ENCODE measurements around the gene UVRAG. TPM values are rescaled to one million over a fixed set of nuclear protein-coding genes. Genes with fewer than 3 reads are reported as not detected.

The UVRAG gene
- total RNA-seq, 1 donor from 2014 or later, result 34.0 TPM

DNA sequence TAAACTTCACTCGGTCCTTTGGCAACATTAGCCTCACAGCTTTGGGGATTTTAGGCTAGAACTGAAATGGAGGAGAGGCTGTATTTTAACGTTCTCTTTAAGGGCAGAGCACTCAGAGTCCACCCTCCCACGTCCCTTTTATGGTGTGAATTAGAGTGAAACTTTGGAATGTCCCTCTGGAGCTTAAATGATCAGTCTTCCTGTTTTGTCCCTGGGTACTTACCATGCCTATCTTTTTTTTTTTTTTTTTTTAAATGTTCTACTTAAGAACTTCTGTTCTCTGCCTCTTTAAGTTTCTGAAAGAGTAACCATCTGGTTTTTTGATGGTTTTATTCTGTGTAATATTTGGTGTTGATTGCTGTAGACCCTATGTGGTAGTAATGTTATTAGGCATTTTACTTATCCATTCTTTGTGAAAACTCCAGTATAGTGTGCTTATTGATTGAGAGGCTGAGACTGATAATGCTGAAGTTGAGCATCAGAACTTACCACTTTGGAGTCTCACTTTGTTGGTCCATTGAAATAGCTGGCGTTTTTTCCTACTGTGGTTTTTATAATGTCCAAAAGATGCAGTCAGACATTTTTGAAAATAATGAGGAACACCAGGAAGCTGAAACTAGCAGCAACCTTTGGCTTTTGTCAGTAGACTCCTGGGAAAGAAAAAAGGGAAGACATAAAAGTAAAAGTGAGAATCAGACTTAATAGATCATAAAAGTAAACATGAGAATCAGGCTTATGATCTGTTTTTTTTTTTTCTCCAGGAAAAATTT lies 11.6 kb downstream of the UVRAG start:
- peaks cover 58% of the 10 kb centered on the region for H3K79me2 ChIP-seq (ENCODE audit: low read depth)
- H3K9me3 ChIP-seq (ENCODE audit: low read depth), result no peaks in the 10 kb centered on the region
- no peaks in the 10 kb centered on the region for H3K36me3 ChIP-seq
- H3K4me1 ChIP-seq, result no peaks in the 10 kb centered on the region
- no peak overlapping the region for H3K9ac ChIP-seq
- no peak overlapping the region for H3K4me2 ChIP-seq
- H3K27ac ChIP-seq, result no peak overlapping the region
- H3K4me3 ChIP-seq, result no peak overlapping the region
- Mint-ChIP-seq H3K27ac (peak overlapping the region; percentile 28), H3K36me3 (peaks cover 7% of the 10 kb centered on the region), H3K4me1 (peaks cover 7% of the 10 kb centered on the region), H3K27me3 (ENCODE audit: insufficient read depth, low read depth) (no peaks in the 10 kb centered on the region), H3K4me3 (peak overlapping the region; percentile 13), H3K9me3 (no peaks in the 10 kb centered on the region)
- H3F3A ChIP-seq (ENCODE audit: low read depth), result no peaks in the 10 kb centered on the region
- DNase-seq (ENCODE audit: low spot score), result peak; percentile 25
- no peak overlapping the region for H2AFZ ChIP-seq (replicated peaks)
- peaks cover 3% of the 10 kb centered on the region for H4K20me1 ChIP-seq (ENCODE audit: low read depth)
- TF ChIP-seq EZH2 (IDR thresholded peaks at IDR 0.05), result no peak
- TF ChIP-seq EZH2phosphoT487 (IDR thresholded peaks at IDR 0.05), result no peak
- TF ChIP-seq CTCF (IDR thresholded peaks at IDR 0.05), result no peak
- no peaks in the 10 kb centered on the region for H3K27me3 ChIP-seq

- Mint-ChIP-seq H3K4me3 (no peak overlapping the region), H3K27me3 (ENCODE audit: insufficient read depth, low read depth) (no peaks in the 10 kb centered on the region), H3K9me3 (no peaks in the 10 kb centered on the region), H3K36me3 (peaks cover 4% of the 10 kb centered on the region), H3K4me1 (peaks cover 7% of the 10 kb centered on the region), H3K27ac (no peak overlapping the region)
- Histone ChIP-seq H3K27me3 (no peaks in the 10 kb centered on the region), H3K4me2 (no peak overlapping the region), H3K9me3 (ENCODE audit: low read depth) (no peaks in the 10 kb centered on the region), H3K4me3 (no peak overlapping the region), H4K20me1 (ENCODE audit: low read depth) (peaks cover 3% of the 10 kb centered on the region), H3K79me2 (ENCODE audit: low read depth) (peaks cover 54% of the 10 kb centered on the region), H3K9ac (no peak overlapping the region), H3F3A (ENCODE audit: low read depth) (no peaks in the 10 kb centered on the region), H2AFZ (replicated peaks) (no peak overlapping the region), H3K27ac (no peak overlapping the region), H3K4me1 (no peaks in the 10 kb centered on the region), H3K36me3 (no peaks in the 10 kb centered on the region)
- TF ChIP-seq EZH2phosphoT487 (IDR thresholded peaks at IDR 0.05) (no peak), CTCF (IDR thresholded peaks at IDR 0.05) (no peak), EZH2 (IDR thresholded peaks at IDR 0.05) (no peak)
- no peak for DNase-seq (ENCODE audit: low spot score)
These were observed 12.6 kb downstream of the UVRAG start for GRCh38 chr11:75827562-75827961.

DNA sequence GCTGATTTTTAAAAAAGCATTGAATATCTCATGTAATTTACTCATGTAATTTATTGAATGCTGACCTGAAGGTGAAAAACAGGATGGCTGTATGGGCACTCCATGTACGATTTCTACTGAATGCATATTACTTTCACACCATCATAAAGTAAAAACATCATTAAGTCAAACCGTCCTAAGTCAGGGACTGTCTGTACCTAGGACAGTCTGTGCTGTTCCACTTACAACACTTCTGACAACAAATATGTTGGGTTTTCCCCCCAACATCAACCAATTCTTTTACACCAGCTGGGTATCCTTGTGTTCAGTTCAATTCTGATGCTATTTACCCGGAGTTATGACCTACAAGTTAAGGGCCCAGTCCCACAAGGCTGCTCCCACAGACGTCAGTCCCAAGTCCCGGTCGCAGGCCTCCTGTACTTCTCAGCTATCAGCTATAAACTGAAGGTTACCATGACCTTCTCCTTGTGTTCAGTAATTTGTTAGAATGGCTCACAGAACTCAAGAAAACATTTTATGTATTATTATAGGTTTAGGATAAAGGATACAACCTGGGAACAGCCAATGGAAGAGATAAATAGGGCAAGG lies 17.0 kb downstream of the UVRAG start:
- Histone ChIP-seq H3K79me2 (ENCODE audit: low read depth) (peaks cover 31% of the 10 kb centered on the region), H3K36me3 (no peaks in the 10 kb centered on the region), H3K4me3 (no peak overlapping the region), H3K4me1 (no peaks in the 10 kb centered on the region), H2AFZ (replicated peaks) (no peak overlapping the region), H3K9me3 (ENCODE audit: low read depth) (no peaks in the 10 kb centered on the region), H3K4me2 (no peak overlapping the region), H3K9ac (no peak overlapping the region), H3F3A (ENCODE audit: low read depth) (no peaks in the 10 kb centered on the region), H4K20me1 (ENCODE audit: low read depth) (peaks cover 3% of the 10 kb centered on the region), H3K27ac (no peak overlapping the region), H3K27me3 (no peaks in the 10 kb centered on the region)
- Mint-ChIP-seq H3K4me1 (no peaks in the 10 kb centered on the region), H3K4me3 (no peak overlapping the region), H3K27me3 (ENCODE audit: insufficient read depth, low read depth) (no peaks in the 10 kb centered on the region), H3K27ac (no peak overlapping the region), H3K9me3 (no peaks in the 10 kb centered on the region), H3K36me3 (peaks cover 2% of the 10 kb centered on the region)
- TF ChIP-seq EZH2 (IDR thresholded peaks at IDR 0.05), result no peak
- no peak for TF ChIP-seq EZH2phosphoT487 (IDR thresholded peaks at IDR 0.05)
- DNase-seq (ENCODE audit: low spot score), result no peak

GRCh38 chr11:75834728-75835127 lies 19.7 kb downstream of the UVRAG start:
- H3K9ac ChIP-seq, result no peak overlapping the region
- Mint-ChIP-seq H3K36me3 (peaks cover 2% of the 10 kb centered on the region), H3K27me3 (ENCODE audit: insufficient read depth, low read depth) (no peaks in the 10 kb centered on the region), H3K4me3 (no peak overlapping the region), H3K27ac (no peak overlapping the region), H3K4me1 (no peaks in the 10 kb centered on the region), H3K9me3 (no peaks in the 10 kb centered on the region)
- no peak for DNase-seq (ENCODE audit: low spot score)
- H3K27ac ChIP-seq, result no peak overlapping the region
- H3K4me1 ChIP-seq, result no peaks in the 10 kb centered on the region
- no peaks in the 10 kb centered on the region for H3F3A ChIP-seq (ENCODE audit: low read depth)
- no peaks in the 10 kb centered on the region for H3K36me3 ChIP-seq
- no peak overlapping the region for H3K4me3 ChIP-seq
- TF ChIP-seq EZH2phosphoT487 (IDR thresholded peaks at IDR 0.05), result no peak
- TF ChIP-seq CTCF (IDR thresholded peaks at IDR 0.05), result no peak
- TF ChIP-seq EZH2 (IDR thresholded peaks at IDR 0.05), result no peak
- no peak overlapping the region for H3K4me2 ChIP-seq
- H3K27me3 ChIP-seq, result no peaks in the 10 kb centered on the region
- peaks cover 26% of the 10 kb centered on the region for H3K79me2 ChIP-seq (ENCODE audit: low read depth)
- H3K9me3 ChIP-seq (ENCODE audit: low read depth), result no peaks in the 10 kb centered on the region
- peaks cover 5% of the 10 kb centered on the region for H4K20me1 ChIP-seq (ENCODE audit: low read depth)
- H2AFZ ChIP-seq (replicated peaks), result no peak overlapping the region

All from neural progenitor cell (in vitro differentiated cells).